Stomach (tissue), 9 donors: ENCODE results near the gene COBL. TPM values are rescaled to one million over a fixed set of nuclear protein-coding genes. Genes with fewer than 3 reads are reported as not detected.

Experiments
- DNase-seq, 2 donors: peaks; one replicate each; pipeline versions ENCODE4 v3.0.0 to v3.0.0-alpha.2; 2013 to 2019
- H3K27ac ChIP-seq, 5 donors: fragments of 200-600 bp in 4 of 5; sonication (generic) in 4 of 5; one replicate each; pipeline ENCODE4 v1.5.1; 2013 to 2019; ENCODE audit warnings: mild to moderate bottlenecking in 1 of 5, moderate library complexity in 1 of 5
- H3K27me3 ChIP-seq, 3 donors: fragments of 200-600 bp; sonication (generic); one replicate each; pipeline ENCODE4 v1.5.1; 2017 to 2019; ENCODE audit warnings: mixed run types in 1 of 3
- H3K36me3 ChIP-seq, 4 donors: fragments of 200-600 bp; sonication (generic); 1 replicate in 3 of 4; 2 replicates in 1 of 4; pipeline ENCODE4 v1.5.1; 2016 to 2019
- H3K4me1 ChIP-seq, 4 donors: fragments of 200-600 bp; sonication (generic); one replicate each; pipeline ENCODE4 v1.5.1; 2016 to 2019
- H3K4me3 ChIP-seq, 4 donors: fragments of 200-600 bp; sonication (generic) in 3 of 4; one replicate each; pipeline ENCODE4 v1.5.1; 2016 to 2019; ENCODE audit warnings: mild to moderate bottlenecking in 1 of 4
- H3K9me3 ChIP-seq, 4 donors: fragments of 200-600 bp; sonication (generic); one replicate each; pipeline ENCODE4 v1.5.1; 2016 to 2019
- CTCF ChIP-seq, 7 experiments: fragments of 450-650 bp in 4 of 7; fragments of 200-600 bp in 3 of 7; sonication (generic) in 3 of 7; IDR thresholded peaks; one replicate each; pipeline ENCODE4 v1.5.1; 2016 to 2019; ENCODE audit warnings: antibody characterized with exemption in 7 of 7, control low read depth in 2 of 7, mild to moderate bottlenecking in 1 of 7
- EP300 ChIP-seq: sonication (generic); formaldehyde crosslinking; IDR thresholded peaks from one replicate; pipeline ENCODE4 v1.6.1; 2017; ENCODE audit warnings: antibody characterized with exemption
- POLR2A ChIP-seq, 4 donors: fragments of 450-650 bp; IDR thresholded peaks; one replicate each; pipeline ENCODE4 v1.6.1; 2016; ENCODE audit warnings: antibody characterized with exemption in 4 of 4, control low read depth in 2 of 4, mild to moderate bottlenecking in 1 of 4, moderate library complexity in 1 of 4
- POLR2AphosphoS5 ChIP-seq, 3 donors: sonication (generic); formaldehyde crosslinking; IDR thresholded peaks; one replicate each; pipeline ENCODE4 v1.6.1; 2016; ENCODE audit warnings: antibody characterized with exemption in 3 of 3
- WGBS, 5 donors: extraction: QIAGEN DNeasy Blood & Tissue Kit in 3 of 5; methylation state at CpG; one replicate each; pipeline versions ENCODE4 v1.1.5 to v1.1.7; 2013 to 2018; 5-methylcytosine and 5-hydroxymethylcytosine counted together
- intact Hi-C: fragments of 100-400 bp; cut with DNase I; formaldehyde crosslinking; loops from one replicate; pipeline ENCODE4 v1.15.1; 2023; ENCODE audit warnings: low total_unique reads
- polyA plus RNA-seq, 3 donors: library from polyadenylated mRNA; stranded (reverse); fragments of 200-250 nt; gene quantifications; one replicate each; pipeline ENCODE4 v1.2.3, GENCODE V29; 2013
- total RNA-seq, 5 donors: library from RNA; depleted of rRNA; stranded (reverse); fragments of >200 nt; gene quantifications; one replicate each; pipeline versions ENCODE4 v1.1.0 to v1.2.3, GENCODE V29; 2014 to 2016
- donor health status: healthy with polysubstance abuse.
- donor health status: Bipolar disorder and iron deficiency.
- donor health status: healthy.

The COBL gene
- total and polyA plus RNA-seq, 8 donors = 4.9 to 79.9 (median 16.0) TPM

DNA sequence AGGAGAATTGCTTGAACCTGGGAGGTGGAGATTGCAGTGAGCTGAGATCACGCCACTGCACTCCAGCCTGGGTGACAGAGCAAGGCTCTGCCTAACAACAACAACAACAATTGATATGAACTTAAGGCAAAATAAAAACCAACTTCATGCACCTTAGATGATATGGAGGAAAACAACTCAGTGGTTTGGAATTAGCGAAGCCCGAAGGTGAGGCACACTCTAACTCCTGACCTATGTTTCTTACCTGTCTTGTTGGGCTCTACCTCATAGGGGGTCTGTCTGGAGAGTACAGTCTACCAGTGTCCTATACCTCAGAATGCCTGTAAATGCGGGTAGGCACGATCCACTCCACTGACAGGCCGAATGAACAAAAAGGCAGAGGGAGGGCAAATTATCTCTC is 24.3 kb upstream of the COBL start:
- H3K36me3 ChIP-seq = no peaks in the 10 kb centered on the region
- TF ChIP-seq EP300 (no peak), POLR2AphosphoS5 (IDR thresholded peaks at IDR 0.05) (no peak), CTCF (IDR thresholded peaks at IDR 0.05) (no peak), POLR2A (IDR thresholded peaks at IDR 0.05) (no peak)
- H3K27me3 ChIP-seq = no peaks in the 10 kb centered on the region
- no peak overlapping the region for H3K4me3 ChIP-seq
- 86 to 97% (median 93%) methylated on average over 6 of the region's 6 CpGs for WGBS, 5 donors
- DNase-seq = no peak
- no peaks in the 10 kb centered on the region for H3K9me3 ChIP-seq
- H3K4me1 ChIP-seq = peaks cover 13 to 24% (median 20%) of the 10 kb centered on the region in 4 donors
- intact Hi-C loops = no loop called here
- peak overlapping the region; percentile 58 to 83 (median 79) for H3K27ac ChIP-seq

- WGBS, 5 donors = 23 to 45% (median 34%) methylated on average over 8 to 9 of the region's 9 CpGs
- intact Hi-C loops = no loop called here
- Histone ChIP-seq H3K36me3 (no peaks in the 10 kb centered on the region), H3K4me3 (no peak overlapping the region), H3K27ac (peak overlapping the region; percentile 58 to 83 (median 79)), H3K4me1 (peaks cover 13 to 24% (median 20%) of the 10 kb centered on the region in 4 donors), H3K27me3 (no peaks in the 10 kb centered on the region), H3K9me3 (no peaks in the 10 kb centered on the region)
- DNase-seq = peak; percentile 50 to 59
- TF ChIP-seq POLR2AphosphoS5 (IDR thresholded peaks at IDR 0.05) = peak in 2 of 3 donors; percentile 72 to 78
- TF ChIP-seq EP300 = no peak
- no peak for TF ChIP-seq CTCF (IDR thresholded peaks at IDR 0.05)
- TF ChIP-seq POLR2A (IDR thresholded peaks at IDR 0.05) = no peak
These were observed 23.6 kb upstream of the COBL start for GRCh38 chr7:51340029-51340838.

- Histone ChIP-seq H3K4me3 (no peak overlapping the region), H3K27ac (no peak overlapping the region)
- intact Hi-C loops = no loop called here
These were observed 18.4 kb upstream of the COBL start for GRCh38 chr7:51335057-51335456.

DNA sequence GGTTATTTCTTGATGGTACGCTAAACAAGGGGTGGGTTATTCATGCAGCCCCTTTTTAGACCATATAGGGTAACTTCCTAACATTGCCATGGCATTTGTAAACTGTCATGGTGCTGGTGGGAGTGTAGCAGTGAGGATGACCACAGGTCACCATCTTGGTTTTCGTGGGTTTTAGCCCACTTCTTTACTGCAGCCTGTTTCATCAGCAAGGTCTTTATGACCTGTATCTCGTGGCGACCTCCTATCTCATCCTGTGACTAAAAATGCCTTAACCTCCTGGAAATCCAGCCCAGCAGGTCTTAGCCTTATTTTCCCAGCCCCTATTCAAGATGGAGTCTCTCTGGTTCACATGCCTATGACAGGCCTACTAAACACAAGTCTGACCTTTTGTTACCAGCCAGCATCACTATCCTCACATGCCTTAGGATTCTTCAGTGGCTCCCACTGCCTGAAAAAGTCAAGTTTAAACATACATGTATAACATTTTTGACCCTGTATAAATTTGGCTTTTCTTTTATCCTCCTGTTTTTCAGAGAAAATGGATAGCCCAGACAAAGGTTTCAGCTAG is 13.2 kb upstream of the COBL start:
- H3K4me1 ChIP-seq = no peaks in the 10 kb centered on the region
- 73 to 96% (median 93%) methylated on average over 4 of the region's 4 CpGs for WGBS, 5 donors
- H3K36me3 ChIP-seq = no peaks in the 10 kb centered on the region
- DNase-seq = no peak
- H3K9me3 ChIP-seq = no peaks in the 10 kb centered on the region
- H3K27me3 ChIP-seq = no peaks in the 10 kb centered on the region
- no peak overlapping the region for H3K27ac ChIP-seq
- intact Hi-C loops = no loop called here
- TF ChIP-seq POLR2A (IDR thresholded peaks at IDR 0.05) = no peak
- no peak for TF ChIP-seq POLR2AphosphoS5 (IDR thresholded peaks at IDR 0.05)
- TF ChIP-seq CTCF (IDR thresholded peaks at IDR 0.05) = no peak
- TF ChIP-seq EP300 = no peak
- no peak overlapping the region for H3K4me3 ChIP-seq

More at GRCh38 chr7:51335057-51335456, 18.4 kb upstream of the COBL start:
- Histone ChIP-seq H3K36me3 (no peaks in the 10 kb centered on the region), H3K4me1 (peaks cover 0 to 8% (median 5%) of the 10 kb centered on the region in 4 donors), H3K9me3 (no peaks in the 10 kb centered on the region), H3K27me3 (no peaks in the 10 kb centered on the region)
- TF ChIP-seq POLR2AphosphoS5 (IDR thresholded peaks at IDR 0.05) (no peak), POLR2A (IDR thresholded peaks at IDR 0.05) (no peak), EP300 (no peak), CTCF (IDR thresholded peaks at IDR 0.05) (no peak)
- DNase-seq = no peak
- 92 to 96% (median 95%) methylated on average over 2 of the region's 2 CpGs for WGBS, 5 donors
